H1 (cell line): ENCODE measurements around the gene TMEM204. TPM values are rescaled to one million over a fixed set of nuclear protein-coding genes. Genes with fewer than 3 reads are reported as not detected.
"Not testable (repeated sequence)": the region's sequence is repeated elsewhere in the genome, so short reads cannot be mapped to it uniquely, and the experiment has no call there.

Experiments used
- CTCF ChIA-PET: fragments of 300-600 bp; sonication (Branson Sonifier 250); formaldehyde crosslinking; loops from one replicate; lab custom pipeline; 2021; ENCODE audit not compliant: partially characterized antibody; lab: Charles Lee
- POLR2A ChIA-PET: fragments of 300-600 bp; sonication (Branson Sonifier 250); formaldehyde crosslinking; loops from one replicate; lab custom pipeline; 2021; ENCODE audit warnings: inconsistent platforms; ENCODE audit not compliant: partially characterized antibody; lab: Charles Lee
- DNase-seq, 2 experiments: peaks; one replicate each; pipeline versions ENCODE4 v3.0.0 to v3.0.0-alpha.2; 2010 to 2022; ENCODE audit warnings: low spot score in 2 of 2, low read depth in 1 of 2, mixed read lengths in 1 of 2
- FAIRE-seq: peaks from 2 replicates; lab custom pipeline; 2011; peaks lifted over from hg19 to GRCh38; lab: Jason Lieb, UNC
- H2AFZ ChIP-seq: 2 replicates; pipeline ENCODE4 v1.8.1; 2012; ENCODE audit warnings: low read length, inconsistent platforms
- H2AK5ac ChIP-seq: 2 replicates; pipeline ENCODE4 v1.6.1; 2013; ENCODE audit warnings: low read depth, low read length
- H2BK120ac ChIP-seq: replicated peaks from 2 replicates; pipeline ENCODE3; 2013; ENCODE audit warnings: low read depth, low read length, inconsistent platforms
- H2BK12ac ChIP-seq: 2 replicates; pipeline ENCODE4 v1.6.1; 2013; ENCODE audit warnings: low read depth, low read length
- H2BK15ac ChIP-seq: 2 replicates; pipeline ENCODE4 v1.6.1; 2013; ENCODE audit warnings: low read length
- H2BK20ac ChIP-seq: 2 replicates; pipeline ENCODE4 v1.6.1; 2013; ENCODE audit warnings: low read length
- H2BK5ac ChIP-seq: 2 replicates; pipeline ENCODE4 v1.6.1; 2013; ENCODE audit warnings: low read depth, low read length
- H3K14ac ChIP-seq: 2 replicates; pipeline ENCODE4 v1.6.1; 2013; ENCODE audit warnings: inconsistent platforms; ENCODE audit not compliant: insufficient read length
- H3K18ac ChIP-seq: 2 replicates; pipeline ENCODE4 v1.6.1; 2013; ENCODE audit warnings: low read length; ENCODE audit errors: extremely low read depth
- H3K23ac ChIP-seq: 2 replicates; pipeline ENCODE4 v1.6.1; 2013; ENCODE audit warnings: inconsistent platforms; ENCODE audit not compliant: insufficient read length
- H3K23me2 ChIP-seq: 2 replicates; pipeline ENCODE4 v1.6.1; 2013; ENCODE audit warnings: low read depth, low read length
- H3K27ac ChIP-seq: 2 replicates; pipeline ENCODE4 v1.6.1; 2011; ENCODE audit warnings: low read depth, low read length, inconsistent platforms
- H3K27me3 ChIP-seq, 4 experiments: replicated peaks in 1 of 4; 1 replicate in 1 of 4; 2 replicates in 3 of 4; pipeline versions ENCODE4 v1.6.1 to v1.8.1; 2011 to 2013; ENCODE audit warnings: low read length in 3 of 4, mild to moderate bottlenecking in 3 of 4, inconsistent platforms in 2 of 4, mixed read lengths in 2 of 4, moderate library complexity in 1 of 4; ENCODE audit not compliant: control insufficient read depth in 3 of 4, insufficient read depth in 3 of 4; ENCODE audit errors: extremely low read depth in 1 of 4
- H3K36me3 ChIP-seq, 4 experiments: 2 replicates each; pipeline versions ENCODE4 v1.6.1 to v1.8.1; 2011 to 2013; ENCODE audit warnings: mild to moderate bottlenecking in 4 of 4, low read length in 3 of 4, moderate library complexity in 2 of 4, control low read depth in 1 of 4, inconsistent platforms in 1 of 4; ENCODE audit not compliant: insufficient read depth in 4 of 4, control insufficient read depth in 2 of 4
- H3K4ac ChIP-seq: replicated peaks from 2 replicates; pipeline ENCODE3; 2013; ENCODE audit warnings: low read length, low read depth, mixed read lengths, inconsistent platforms; ENCODE audit not compliant: insufficient read length
- H3K4me1 ChIP-seq, 4 experiments: replicated peaks in 1 of 4; 1 replicate in 1 of 4; 2 replicates in 3 of 4; pipeline versions ENCODE4 v1.6.1 to v1.8.1; 2011 to 2013; ENCODE audit warnings: low read length in 3 of 4, inconsistent platforms in 2 of 4, mixed read lengths in 1 of 4; ENCODE audit not compliant: insufficient read depth in 4 of 4, control insufficient read depth in 3 of 4
- H3K4me2 ChIP-seq, 2 experiments: 2 replicates each; pipeline versions ENCODE4 v1.6.1 to v1.8.1; 2011 to 2013; ENCODE audit warnings: low read depth in 2 of 2, low read length in 2 of 2, control low read depth in 1 of 2, inconsistent platforms in 1 of 2, mild to moderate bottlenecking in 1 of 2; ENCODE audit not compliant: insufficient read depth in 1 of 2
- H3K4me3 ChIP-seq, 4 experiments: fragments of 200-600, 300-600 bp in 1 of 4; sonication (generic), shearing (Covaris generic), sonication (Bioruptor Twin) in 1 of 4; 2 replicates each; pipeline versions ENCODE4 v1.5.1 to v1.8.1; 2011 to 2016; ENCODE audit warnings: low read length in 4 of 4, low read depth in 3 of 4, control low read depth in 2 of 4, inconsistent platforms in 2 of 4, mild to moderate bottlenecking in 2 of 4, mixed read lengths in 1 of 4, moderate library complexity in 1 of 4; ENCODE audit not compliant: insufficient read depth in 2 of 4; ENCODE audit errors: extremely low read depth in 1 of 4
- H3K56ac ChIP-seq: replicated peaks from 2 replicates; pipeline ENCODE3; 2013; ENCODE audit warnings: low read depth, mild to moderate bottlenecking, mixed read lengths, low read length, inconsistent platforms; ENCODE audit not compliant: insufficient read length
- H3K79me1 ChIP-seq: 2 replicates; pipeline ENCODE4 v1.6.1; 2013; ENCODE audit warnings: low read depth, low read length, control low read depth
- H3K79me2 ChIP-seq, 2 experiments: 2 replicates each; pipeline versions ENCODE4 v1.6.1 to v1.8.1; 2012 to 2013; ENCODE audit warnings: low read length in 2 of 2, mild to moderate bottlenecking in 2 of 2, inconsistent platforms in 1 of 2; ENCODE audit not compliant: insufficient read depth in 2 of 2, control insufficient read depth in 1 of 2
- H3K9ac ChIP-seq, 4 experiments: replicated peaks in 1 of 4; 1 replicate in 1 of 4; 2 replicates in 3 of 4; pipeline versions ENCODE4 v1.6.1 to v1.8.1; 2011 to 2013; ENCODE audit warnings: low read depth in 3 of 4, low read length in 3 of 4, control low read depth in 2 of 4, mild to moderate bottlenecking in 2 of 4, moderate library complexity in 2 of 4, inconsistent platforms in 1 of 4; ENCODE audit errors: extremely low read depth in 1 of 4
- H3K9me3 ChIP-seq, 2 experiments: 2 replicates each; pipeline versions ENCODE4 v1.6.1 to v1.8.1; 2012 to 2013; ENCODE audit warnings: mild to moderate bottlenecking in 2 of 2, moderate library complexity in 2 of 2, control low read depth in 1 of 2, inconsistent platforms in 1 of 2, low read depth in 1 of 2, low read length in 1 of 2, mixed read lengths in 1 of 2; ENCODE audit not compliant: insufficient read depth in 2 of 2
- H4K20me1 ChIP-seq, 2 experiments: replicated peaks in 1 of 2; 2 replicates each; pipeline versions ENCODE3 to v1.8.1; 2011 to 2013; ENCODE audit warnings: inconsistent platforms in 2 of 2, low read length in 2 of 2, mild to moderate bottlenecking in 1 of 2; ENCODE audit not compliant: insufficient read depth in 2 of 2, control insufficient read depth in 1 of 2
- H4K5ac ChIP-seq: 2 replicates; pipeline ENCODE4 v1.6.1; 2013; ENCODE audit warnings: low read length, low read depth, mixed read lengths, inconsistent platforms; ENCODE audit not compliant: insufficient read length
- H4K8ac ChIP-seq: 2 replicates; pipeline ENCODE4 v1.8.0; 2013; ENCODE audit warnings: mild to moderate bottlenecking, moderate library complexity, low read length, inconsistent platforms; ENCODE audit not compliant: insufficient read depth; ENCODE audit errors: extremely low read depth
- H4K91ac ChIP-seq: replicated peaks from 2 replicates; pipeline ENCODE3; 2013; ENCODE audit warnings: low read length, mixed read lengths, inconsistent platforms; ENCODE audit not compliant: insufficient read length
- EZH2 ChIP-seq: fragments of 200-600 bp; sonication (generic); IDR thresholded peaks from 2 replicates; pipeline ENCODE4 v1.7.1; 2012; ENCODE audit warnings: low read depth, mild to moderate bottlenecking, moderate library complexity, low read length, inconsistent platforms; ENCODE audit not compliant: severe bottlenecking
- SAP30 ChIP-seq: fragments of 300-600 bp; sonication (generic); IDR thresholded peaks from 2 replicates; pipeline ENCODE4 v1.7.1; 2012; ENCODE audit warnings: low read length, moderate library complexity, mild to moderate bottlenecking, inconsistent platforms; ENCODE audit not compliant: insufficient read depth, insufficient replicate concordance
- YY1 ChIP-seq: IDR thresholded peaks from 2 replicates; pipeline ENCODE4 v1.6.1; 2011; ENCODE audit warnings: low read depth, mild to moderate bottlenecking, low read length
- WGBS, 2 experiments: shearing (Covaris generic) in 1 of 2; methylation state at CpG; one replicate each; pipeline versions ENCODE4 v1.1.6 to v1.1.7; 2013 to 2015; ENCODE audit warnings: low lambda C conversion rate in 2 of 2, mixed read lengths in 2 of 2, inconsistent platforms in 1 of 2, low coverage in 1 of 2, missing lambda C conversion rate in 1 of 2; ENCODE audit not compliant: insufficient replicate concordance in 2 of 2, insufficient coverage in 1 of 2, insufficient read length in 1 of 2; ENCODE audit errors: extremely low coverage in 1 of 2, missing lambda C conversion rate in 1 of 2; 5-methylcytosine and 5-hydroxymethylcytosine counted together
- polyA plus RNA-seq, 7 experiments: library from polyadenylated mRNA; depleted of rRNA in 3 of 7; stranded (reverse) in 5 of 7; unstranded in 2 of 7; fragments of >200 nt in 5 of 7; fragments of 200-250 nt in 2 of 7; gene quantifications; 1 replicate in 5 of 7; 2 replicates in 1 of 7; 4 replicates in 1 of 7; pipeline versions ENCODE4 v1.2.1 to v1.2.3, GENCODE V29; 2011 to 2013; ENCODE audit warnings: missing spikeins in 2 of 7, mixed read lengths in 2 of 7
- total RNA-seq: library from RNA; stranded (reverse); fragmentation: NEBNext Ultra II Directional; extraction: Animal tissue kit (Norgen Biotek cat#: 25700); gene quantifications from 2 replicates; pipeline ENCODE4 v1.2.1, GENCODE V29; 2021

TMEM204 gene
- total and polyA plus RNA-seq, 2 of the 8 experiments (the other 6 are each of a cell fraction or from before 2014, with no cell fraction given), result not detected

DNA sequence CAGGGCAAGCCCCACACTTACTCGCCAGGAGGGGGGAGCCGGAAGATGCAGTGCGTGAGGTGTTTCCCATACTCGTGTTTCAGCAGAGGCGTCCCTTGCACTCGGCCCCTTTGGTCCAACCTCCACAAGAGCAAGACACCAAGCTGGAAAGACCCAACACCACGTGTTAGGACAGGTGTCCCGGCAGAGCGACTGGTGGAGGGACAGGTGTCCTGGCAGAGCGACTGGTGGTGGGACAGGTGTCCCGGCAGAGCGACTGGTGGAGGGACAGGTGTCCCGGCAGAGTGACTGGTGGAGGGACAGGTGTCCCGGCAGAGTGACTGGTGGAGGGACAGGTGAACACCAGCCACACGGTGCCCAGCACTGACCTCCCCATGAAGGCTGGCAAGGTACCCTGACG lies 59.0 kb downstream of the TMEM204 start (continued):
- TF ChIP-seq SAP30 (no peak), YY1 (no peak), EZH2 (no peak)

DNA sequence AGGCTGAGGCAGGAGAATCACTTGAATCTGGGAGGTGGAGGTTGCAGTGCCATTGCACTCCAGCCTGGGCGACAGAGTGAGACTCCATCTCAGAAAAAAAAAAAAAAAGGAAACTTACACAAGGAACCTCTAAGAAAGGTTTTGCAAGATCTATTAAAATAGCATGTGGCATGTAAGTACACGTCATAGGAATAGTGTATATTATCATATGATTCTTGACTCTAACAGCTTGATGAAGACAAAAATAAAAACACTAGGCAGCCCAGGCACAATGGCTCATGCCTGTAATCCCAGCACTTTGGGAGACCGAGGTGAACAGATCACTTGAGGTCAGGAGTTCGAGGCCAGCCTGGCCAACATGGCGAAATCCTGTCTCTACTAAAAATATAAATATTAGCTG lies 62.0 kb downstream of the TMEM204 start:
- not testable (repeated sequence) for H3K18ac ChIP-seq, H3K27me3 ChIP-seq, H3K79me1 ChIP-seq, H3K9ac ChIP-seq, H3K56ac ChIP-seq, H3K23me2 ChIP-seq, DNase-seq, H2AFZ ChIP-seq, H3K4ac ChIP-seq, H4K8ac ChIP-seq, H3K27ac ChIP-seq, H2BK20ac ChIP-seq, H2BK120ac ChIP-seq, H3K4me2 ChIP-seq, H2BK5ac ChIP-seq, H2AK5ac ChIP-seq, H2BK15ac ChIP-seq, H4K91ac ChIP-seq, H3K4me3 ChIP-seq, H2BK12ac ChIP-seq, H4K5ac ChIP-seq, H3K79me2 ChIP-seq, FAIRE-seq, H4K20me1 ChIP-seq, H3K14ac ChIP-seq, H3K4me1 ChIP-seq, H3K36me3 ChIP-seq, H3K23ac ChIP-seq
- WGBS, 2 experiments, result 85% methylated on average over 5 of the region's 5 CpGs; no CpG with 5 or more reads in 1 of the 2 experiments
- ChIA-PET CTCF (interaction anchor here (0.6 kb wide), 1 partner anchor 67 kb away, joined by 3 read pairs; no protein-coding TSS in a partner anchor), POLR2A (interaction anchor here (1.2 to 1.5 kb wide), 2 partner anchors 14 to 125 kb away, joined by 3 read pairs; no protein-coding TSS in a partner anchor)
- peaks cover 0 to 13% of the 10 kb centered on the region in 2 experiments; a peak in 1 of 4 replicates for H3K9me3 ChIP-seq
